K562 (cell line): ENCODE data around the gene MRPL55. TPM values are rescaled to one million over a fixed set of nuclear protein-coding genes. Genes with fewer than 3 reads are reported as not detected.
A peak's percentile ranks its signal among the peaks of the same experiment; 100 is the strongest.

Experiments used
- BCL6 ChIP-seq: fragments of 250-450 bp; sonication (Bioruptor Pico); IDR thresholded peaks from 2 replicates; pipeline ENCODE4 v1.4.0; 2020
- FOXJ2 ChIP-seq: fragments of 200-800 bp; sonication (Bioruptor generic); IDR thresholded peaks from 2 replicates; pipeline ENCODE4 v1.6.1; 2016; ENCODE audit warnings: missing genetic modification characterization, missing compliant biosample characterization
- FOXK1 ChIP-seq: sonication (generic); formaldehyde crosslinking; IDR thresholded peaks from 2 replicates; pipeline ENCODE4 v1.8.0; 2022; ENCODE audit warnings: missing genetic modification reagents, mild to moderate bottlenecking, borderline replicate concordance
- HDAC8 ChIP-seq: fragments of 450-650 bp; IDR thresholded peaks from 2 replicates; pipeline ENCODE4 v1.6.1; 2016; ENCODE audit warnings: mild to moderate bottlenecking, missing genetic modification characterization, moderate library complexity, missing compliant biosample characterization
- KLF16 ChIP-seq: IDR thresholded peaks from 2 replicates; pipeline ENCODE4 v1.6.1; 2016; ENCODE audit warnings: antibody characterized with exemption
- LARP7 ChIP-seq: fragments of 450-650 bp; IDR thresholded peaks from 2 replicates; pipeline ENCODE4 v1.6.1; 2016
- MYC ChIP-seq, 2 experiments: fragments of 250-450 bp in 1 of 2; sonication (Bioruptor Pico) in 1 of 2; IDR thresholded peaks; 2 replicates each; pipeline versions ENCODE4 v1.5.1 to v1.6.1; 2012 to 2021; ENCODE audit warnings: low read depth in 2 of 2, borderline replicate concordance in 1 of 2, improper control_type of control experiment in 1 of 2, low read length in 1 of 2, mild to moderate bottlenecking in 1 of 2, moderate library complexity in 1 of 2
- NFIC ChIP-seq: fragments of 450-650 bp; IDR thresholded peaks from 2 replicates; pipeline ENCODE4 v1.6.1; 2017; ENCODE audit warnings: mild to moderate bottlenecking, inconsistent platforms
- POU5F1 ChIP-seq: fragments of 150-350 bp; IDR thresholded peaks from 2 replicates; pipeline ENCODE4 v1.6.1; 2014; ENCODE audit warnings: borderline replicate concordance, low read length, low read depth, mild to moderate bottlenecking; ENCODE audit not compliant: partially characterized antibody
- RHOXF2B ChIP-seq: fragments of 250-450 bp; sonication (Bioruptor Pico); conservative IDR thresholded peaks from 2 replicates; pipeline ENCODE4 v1.5.1; 2021
- SIN3B ChIP-seq: fragments of 450-650 bp; IDR thresholded peaks from 2 replicates; pipeline ENCODE4 v1.6.1; 2017; ENCODE audit warnings: low read depth, mild to moderate bottlenecking, moderate library complexity
- SNRNP70 ChIP-seq: fragments of 200-400 bp; formaldehyde crosslinking; optimal IDR thresholded peaks from 2 replicates; pipeline ENCODE3; 2017; ENCODE audit warnings: low read depth, low read length
- SRSF7 ChIP-seq: fragments of 200-400 bp; formaldehyde crosslinking; optimal IDR thresholded peaks from 2 replicates; pipeline ENCODE3; 2017; ENCODE audit warnings: mild to moderate bottlenecking, low read depth, low read length
- TAF7 ChIP-seq: fragments of 450-650 bp; IDR thresholded peaks from 2 replicates; pipeline ENCODE4 v1.6.1; 2016; ENCODE audit warnings: missing genetic modification characterization, missing compliant biosample characterization
- ZFP30 ChIP-seq: fragments of 250-450 bp; sonication (Bioruptor Pico); IDR thresholded peaks from 2 replicates; pipeline ENCODE4 v1.8.0; 2022; ENCODE audit warnings: moderate library complexity, mild to moderate bottlenecking, inconsistent platforms, borderline replicate concordance
- ZFPM2 ChIP-seq: fragments of 250-450 bp; sonication (Bioruptor Pico); IDR thresholded peaks from 2 replicates; pipeline ENCODE4 v1.5.1; 2022; ENCODE audit warnings: mild to moderate bottlenecking
- polyA plus RNA-seq, 8 experiments: library from polyadenylated mRNA; depleted of rRNA in 4 of 8; stranded (reverse) in 5 of 8; unstranded in 3 of 8; fragments of >200 nt; fragmentation: Nextera tagmentation in 2 of 8; fragmentation: Illumina TruSeq in 1 of 8; extraction: Ambion mirVana in 2 of 8; extraction: Trizol in 1 of 8; gene quantifications; 2 replicates each; pipeline versions ENCODE4 v1.2.1 to v1.2.3, GENCODE V29; 2011 to 2014; ENCODE audit warnings: inconsistent platforms in 1 of 8, missing spikeins in 1 of 8
- total RNA-seq, 7 experiments: library from RNA; depleted of rRNA in 6 of 7; stranded (reverse); fragments of >200 nt in 6 of 7; fragmentation: Illumina TruSeq in 2 of 7; extraction: Trizol in 2 of 7; gene quantifications; 2 replicates each; pipeline versions ENCODE4 v1.2.1 to v1.2.3, GENCODE V29; 2011 to 2021; ENCODE audit warnings: low replicate concordance in 1 of 7
- TF ChIP-seq, protein P1 (sequence below): fragments of 250-450 bp; sonication (Bioruptor Pico); IDR thresholded peaks from 2 replicates; pipeline ENCODE4 v1.8.0; 2021; ENCODE audit warnings: moderate library complexity, mild to moderate bottlenecking, inconsistent platforms
- TF ChIP-seq, protein P2 (sequence below): IDR thresholded peaks from 2 replicates; pipeline ENCODE4 v1.6.1; 2014; ENCODE audit warnings: antibody characterized with exemption
- TF ChIP-seq, protein P3 (sequence below), 2 experiments: fragments of 450-650 bp; IDR thresholded peaks; 2 replicates each; pipeline ENCODE4 v1.6.1; 2018; ENCODE audit warnings: mild to moderate bottlenecking in 2 of 2, low read depth in 1 of 2; ENCODE audit not compliant: partially characterized antibody in 2 of 2
- TF ChIP-seq, protein P4 (sequence below), 2 experiments: fragments of 450-650 bp; IDR thresholded peaks; 2 replicates each; pipeline ENCODE4 v1.6.1; 2016

MRPL55 gene
- total and polyA plus RNA-seq, 9 of the 15 experiments (the other 6 are each of a cell fraction or from before 2014, with no cell fraction given), result 34.9 to 228 (median 81.0) TPM

DNA sequence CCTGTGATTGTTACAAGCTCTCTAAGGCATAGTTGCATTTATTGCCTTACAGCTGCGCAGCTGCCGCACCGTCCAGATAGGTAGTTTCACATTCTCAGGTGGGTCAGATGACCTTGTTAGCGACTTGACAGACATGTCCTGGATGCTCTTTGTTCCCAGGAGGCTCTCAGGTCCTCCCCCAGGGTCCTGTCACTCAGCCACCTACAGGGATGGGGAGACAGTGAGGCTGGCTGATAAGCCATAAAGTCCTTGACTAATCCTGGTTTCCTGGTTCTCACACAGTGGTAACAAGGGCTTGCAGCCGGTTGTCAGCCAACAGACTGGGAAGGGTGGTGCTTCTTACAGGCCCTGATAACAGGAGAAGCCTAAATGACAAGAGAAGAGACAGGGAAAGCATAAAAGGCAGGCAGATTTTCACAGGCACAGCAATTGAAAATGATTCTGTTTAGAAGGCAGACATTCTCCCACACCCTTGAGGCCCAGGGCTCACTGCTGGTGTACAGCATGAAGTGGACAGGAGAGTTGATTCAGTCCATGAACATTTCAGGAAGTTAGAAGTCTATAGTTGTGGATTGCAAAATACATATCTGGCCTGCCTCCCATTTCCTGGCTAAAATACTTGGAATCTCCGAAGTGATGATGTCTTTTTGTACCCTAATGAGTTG is 23.7 kb downstream of the MRPL55 start (continued):
- TF ChIP-seq, protein P1, sequence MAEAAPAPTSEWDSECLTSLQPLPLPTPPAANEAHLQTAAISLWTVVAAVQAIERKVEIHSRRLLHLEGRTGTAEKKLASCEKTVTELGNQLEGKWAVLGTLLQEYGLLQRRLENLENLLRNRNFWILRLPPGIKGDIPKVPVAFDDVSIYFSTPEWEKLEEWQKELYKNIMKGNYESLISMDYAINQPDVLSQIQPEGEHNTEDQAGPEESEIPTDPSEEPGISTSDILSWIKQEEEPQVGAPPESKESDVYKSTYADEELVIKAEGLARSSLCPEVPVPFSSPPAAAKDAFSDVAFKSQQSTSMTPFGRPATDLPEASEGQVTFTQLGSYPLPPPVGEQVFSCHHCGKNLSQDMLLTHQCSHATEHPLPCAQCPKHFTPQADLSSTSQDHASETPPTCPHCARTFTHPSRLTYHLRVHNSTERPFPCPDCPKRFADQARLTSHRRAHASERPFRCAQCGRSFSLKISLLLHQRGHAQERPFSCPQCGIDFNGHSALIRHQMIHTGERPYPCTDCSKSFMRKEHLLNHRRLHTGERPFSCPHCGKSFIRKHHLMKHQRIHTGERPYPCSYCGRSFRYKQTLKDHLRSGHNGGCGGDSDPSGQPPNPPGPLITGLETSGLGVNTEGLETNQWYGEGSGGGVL (CRISPR knock-in tag), result no peak
- TF ChIP-seq RHOXF2B (CRISPR knock-in tag), result no peak
- no peak for TF ChIP-seq FOXJ2 (tag)
- TF ChIP-seq MYC (IDR thresholded peaks at IDR 0.05; ENCODE audit: low read depth, low read length), result no peak
- no peak for TF ChIP-seq MYC (CRISPR knock-in tag; IDR thresholded peaks at IDR 0.05; ENCODE audit: borderline replicate concordance, low read depth)
- TF ChIP-seq SNRNP70, result no peak
- TF ChIP-seq ZFPM2 (CRISPR knock-in tag), result no peak
- no peak for TF ChIP-seq BCL6 (CRISPR knock-in tag)
- no peak for TF ChIP-seq LARP7
- TF ChIP-seq ZFP30 (CRISPR knock-in tag), result no peak
- TF ChIP-seq TAF7 (tag), result no peak
- no peak for TF ChIP-seq SIN3B
- TF ChIP-seq POU5F1, result no peak
- no peak for TF ChIP-seq KLF16
- no peak for TF ChIP-seq SRSF7
- peak; percentile 47; the same call in 1 of the 2 replicates for TF ChIP-seq NFIC
- TF ChIP-seq, protein P2, sequence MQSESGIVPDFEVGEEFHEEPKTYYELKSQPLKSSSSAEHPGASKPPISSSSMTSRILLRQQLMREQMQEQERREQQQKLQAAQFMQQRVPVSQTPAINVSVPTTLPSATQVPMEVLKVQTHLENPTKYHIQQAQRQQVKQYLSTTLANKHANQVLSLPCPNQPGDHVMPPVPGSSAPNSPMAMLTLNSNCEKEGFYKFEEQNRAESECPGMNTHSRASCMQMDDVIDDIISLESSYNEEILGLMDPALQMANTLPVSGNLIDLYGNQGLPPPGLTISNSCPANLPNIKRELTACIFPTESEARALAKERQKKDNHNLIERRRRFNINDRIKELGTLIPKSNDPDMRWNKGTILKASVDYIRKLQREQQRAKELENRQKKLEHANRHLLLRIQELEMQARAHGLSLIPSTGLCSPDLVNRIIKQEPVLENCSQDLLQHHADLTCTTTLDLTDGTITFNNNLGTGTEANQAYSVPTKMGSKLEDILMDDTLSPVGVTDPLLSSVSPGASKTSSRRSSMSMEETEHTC, result no peak
- TF ChIP-seq FOXK1 (CRISPR knock-in tag), result peak; percentile 60; the same call in 1 of the 2 replicates
- TF ChIP-seq, protein P3, sequence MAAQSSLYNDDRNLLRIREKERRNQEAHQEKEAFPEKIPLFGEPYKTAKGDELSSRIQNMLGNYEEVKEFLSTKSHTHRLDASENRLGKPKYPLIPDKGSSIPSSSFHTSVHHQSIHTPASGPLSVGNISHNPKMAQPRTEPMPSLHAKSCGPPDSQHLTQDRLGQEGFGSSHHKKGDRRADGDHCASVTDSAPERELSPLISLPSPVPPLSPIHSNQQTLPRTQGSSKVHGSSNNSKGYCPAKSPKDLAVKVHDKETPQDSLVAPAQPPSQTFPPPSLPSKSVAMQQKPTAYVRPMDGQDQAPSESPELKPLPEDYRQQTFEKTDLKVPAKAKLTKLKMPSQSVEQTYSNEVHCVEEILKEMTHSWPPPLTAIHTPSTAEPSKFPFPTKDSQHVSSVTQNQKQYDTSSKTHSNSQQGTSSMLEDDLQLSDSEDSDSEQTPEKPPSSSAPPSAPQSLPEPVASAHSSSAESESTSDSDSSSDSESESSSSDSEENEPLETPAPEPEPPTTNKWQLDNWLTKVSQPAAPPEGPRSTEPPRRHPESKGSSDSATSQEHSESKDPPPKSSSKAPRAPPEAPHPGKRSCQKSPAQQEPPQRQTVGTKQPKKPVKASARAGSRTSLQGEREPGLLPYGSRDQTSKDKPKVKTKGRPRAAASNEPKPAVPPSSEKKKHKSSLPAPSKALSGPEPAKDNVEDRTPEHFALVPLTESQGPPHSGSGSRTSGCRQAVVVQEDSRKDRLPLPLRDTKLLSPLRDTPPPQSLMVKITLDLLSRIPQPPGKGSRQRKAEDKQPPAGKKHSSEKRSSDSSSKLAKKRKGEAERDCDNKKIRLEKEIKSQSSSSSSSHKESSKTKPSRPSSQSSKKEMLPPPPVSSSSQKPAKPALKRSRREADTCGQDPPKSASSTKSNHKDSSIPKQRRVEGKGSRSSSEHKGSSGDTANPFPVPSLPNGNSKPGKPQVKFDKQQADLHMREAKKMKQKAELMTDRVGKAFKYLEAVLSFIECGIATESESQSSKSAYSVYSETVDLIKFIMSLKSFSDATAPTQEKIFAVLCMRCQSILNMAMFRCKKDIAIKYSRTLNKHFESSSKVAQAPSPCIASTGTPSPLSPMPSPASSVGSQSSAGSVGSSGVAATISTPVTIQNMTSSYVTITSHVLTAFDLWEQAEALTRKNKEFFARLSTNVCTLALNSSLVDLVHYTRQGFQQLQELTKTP (IDR thresholded peaks at IDR 0.05; ENCODE audit: low read depth in 1 of 2, partially characterized antibody in 2 of 2), result no peak
- TF ChIP-seq, protein P4, sequence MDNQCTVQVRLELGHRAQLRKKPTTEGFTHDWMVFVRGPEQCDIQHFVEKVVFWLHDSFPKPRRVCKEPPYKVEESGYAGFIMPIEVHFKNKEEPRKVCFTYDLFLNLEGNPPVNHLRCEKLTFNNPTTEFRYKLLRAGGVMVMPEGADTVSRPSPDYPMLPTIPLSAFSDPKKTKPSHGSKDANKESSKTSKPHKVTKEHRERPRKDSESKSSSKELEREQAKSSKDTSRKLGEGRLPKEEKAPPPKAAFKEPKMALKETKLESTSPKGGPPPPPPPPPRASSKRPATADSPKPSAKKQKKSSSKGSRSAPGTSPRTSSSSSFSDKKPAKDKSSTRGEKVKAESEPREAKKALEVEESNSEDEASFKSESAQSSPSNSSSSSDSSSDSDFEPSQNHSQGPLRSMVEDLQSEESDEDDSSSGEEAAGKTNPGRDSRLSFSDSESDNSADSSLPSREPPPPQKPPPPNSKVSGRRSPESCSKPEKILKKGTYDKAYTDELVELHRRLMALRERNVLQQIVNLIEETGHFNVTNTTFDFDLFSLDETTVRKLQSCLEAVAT (IDR thresholded peaks at IDR 0.05), result 0 out of 4 replicates have a peak, but pooled peaks of 1 of the 2 experiments have one; percentile 48
- TF ChIP-seq HDAC8 (tag), result no peak
